K562 (cell line): ENCODE data around the gene ACSS1. TPM values are rescaled to one million over a fixed set of nuclear protein-coding genes. Genes with fewer than 3 reads are reported as not detected.

Experiments used
- ATAC-seq: fragments of 200-7000 bp; cut with Tn5 transposase; 3 replicates; pipeline ENCODE4 v1.9.1; 2020; ENCODE audit warnings: moderate library complexity
- BruUV-seq: library from RNA; stranded (reverse); fragments of 400-500 nt; replicated peaks from 2 replicates; lab custom pipeline; 2021; lab: Mats Ljungman, UMichigan
- CTCF ChIA-PET: fragments of 300-600 bp; formaldehyde crosslinking; extraction: SDS; loops from one replicate; lab custom pipeline; 2021; ENCODE audit warnings: low intra/inter-chr PET ratio; lab: Yijun Ruan, JAX
- POLR2A ChIA-PET: fragments of 300-600, 350-650 bp; sonication (Branson Sonifier 250); formaldehyde crosslinking; extraction: SDS; loops from one replicate; lab custom pipeline; 2021; ENCODE audit warnings: antibody characterized with exemption, inconsistent platforms; lab: Yijun Ruan, JAX
- DNase-seq, 4 experiments: peaks; one replicate each; pipeline versions ENCODE4 v3.0.0 to v3.0.0-alpha.2; 2011 to 2018; ENCODE audit warnings: low spot score in 3 of 4, mixed read lengths in 3 of 4; ENCODE audit errors: extremely low read depth in 1 of 4
- FAIRE-seq: peaks from 2 replicates; lab custom pipeline; 2011; peaks lifted over from hg19 to GRCh38; lab: Jason Lieb, UNC
- H2AFZ ChIP-seq: 2 replicates; pipeline ENCODE4 v1.6.0; 2011; ENCODE audit warnings: low read depth, low read length, control low read depth, inconsistent platforms
- H3K27ac ChIP-seq: fragments of 200-600 bp; 3 replicates; pipeline ENCODE4 v1.8.0; 2011; ENCODE audit warnings: low read depth, mild to moderate bottlenecking, control low read depth, inconsistent platforms, low read length, moderate library complexity, mixed read lengths; ENCODE audit errors: extremely low read depth
- H3K27me3 ChIP-seq, 2 experiments: fragments of 300-600 bp in 1 of 2; 2 replicates in 1 of 2; 3 replicates in 1 of 2; pipeline versions ENCODE4 v1.6.0 to v1.8.0; 2011; ENCODE audit warnings: inconsistent platforms in 2 of 2, low read length in 2 of 2, mild to moderate bottlenecking in 1 of 2, mixed read lengths in 1 of 2, moderate library complexity in 1 of 2; ENCODE audit not compliant: control insufficient read depth in 2 of 2, insufficient read depth in 2 of 2
- H3K36me3 ChIP-seq: fragments of 300-600 bp; 3 replicates; pipeline ENCODE4 v1.8.0; 2011; ENCODE audit warnings: mild to moderate bottlenecking, low read length, inconsistent platforms; ENCODE audit not compliant: control insufficient read depth, insufficient read depth
- H3K4me1 ChIP-seq, 2 experiments: fragments of 200-600 bp in 1 of 2; replicated peaks in 1 of 2; 2 replicates in 1 of 2; 3 replicates in 1 of 2; pipeline versions ENCODE4 v1.5.1 to v1.8.0; 2011; ENCODE audit warnings: inconsistent platforms in 2 of 2, low read length in 2 of 2, mild to moderate bottlenecking in 1 of 2, mixed read lengths in 1 of 2, moderate library complexity in 1 of 2; ENCODE audit not compliant: control insufficient read depth in 2 of 2, insufficient read depth in 2 of 2
- H3K4me2 ChIP-seq: 2 replicates; pipeline ENCODE4 v1.6.1; 2011; ENCODE audit warnings: low read length, control low read depth, inconsistent platforms, mixed read lengths; ENCODE audit not compliant: insufficient read depth
- H3K4me3 ChIP-seq: fragments of 200-600 bp; sonication (generic), shearing (Covaris generic); 2 replicates; pipeline ENCODE4 v1.5.1; 2016; ENCODE audit warnings: control low read depth, inconsistent platforms
- H3K79me2 ChIP-seq: fragments of 200-600 bp; 3 replicates; pipeline ENCODE4 v1.8.0; 2011; ENCODE audit warnings: low read length, inconsistent platforms; ENCODE audit not compliant: control insufficient read depth, insufficient read depth
- H3K9ac ChIP-seq, 2 experiments: 2 replicates each; pipeline versions ENCODE4 v1.6.0 to v1.6.1; 2011; ENCODE audit warnings: low read depth in 2 of 2, low read length in 2 of 2, control low read depth in 1 of 2, inconsistent platforms in 1 of 2, mild to moderate bottlenecking in 1 of 2, mixed read lengths in 1 of 2; ENCODE audit not compliant: insufficient read depth in 1 of 2
- H3K9me1 ChIP-seq: one replicate; pipeline ENCODE4 v1.6.0; 2011; ENCODE audit warnings: inconsistent platforms, mild to moderate bottlenecking, low read length, moderate library complexity; ENCODE audit not compliant: control insufficient read depth, insufficient read depth
- H3K9me3 ChIP-seq: replicated peaks from 2 replicates; pipeline ENCODE4 v1.5.1; 2011; ENCODE audit warnings: low read depth, low read length, inconsistent platforms; ENCODE audit not compliant: control insufficient read depth, insufficient read depth
- H4K20me1 ChIP-seq: replicated peaks from 2 replicates; pipeline ENCODE4 v1.6.1; 2011; ENCODE audit warnings: low read length, inconsistent platforms, mixed read lengths; ENCODE audit not compliant: control insufficient read depth, insufficient read depth
- ASH1L ChIP-seq: fragments of 450-650 bp; IDR thresholded peaks from 2 replicates; pipeline ENCODE4 v1.6.1; 2018; ENCODE audit warnings: borderline replicate concordance, mild to moderate bottlenecking, low read depth; ENCODE audit not compliant: partially characterized antibody
- CAMTA2 ChIP-seq: fragments of 250-450 bp; sonication (Bioruptor Pico); conservative IDR thresholded peaks from 2 replicates; pipeline ENCODE4 v1.5.1; 2022
- EGR1 ChIP-seq: fragments of 450-650 bp; conservative IDR thresholded peaks from 2 replicates; pipeline ENCODE4 v1.6.1; 2017; ENCODE audit warnings: mild to moderate bottlenecking
- MCM3 ChIP-seq: fragments of 450-650 bp; IDR thresholded peaks from 2 replicates; pipeline ENCODE4 v1.6.1; 2016
- NRF1 ChIP-seq, 2 experiments: fragments of 450-650 bp; IDR thresholded peaks in 1 of 2; conservative IDR thresholded peaks in 1 of 2; 2 replicates each; pipeline ENCODE4 v1.6.1; 2014; ENCODE audit warnings: mild to moderate bottlenecking in 2 of 2
- POLR2G ChIP-seq: fragments of 200-400 bp; formaldehyde crosslinking; IDR thresholded peaks from 2 replicates; pipeline ENCODE4 v1.6.1; 2017; ENCODE audit warnings: low read depth, mild to moderate bottlenecking, antibody characterized with exemption, low read length, moderate library complexity
- RBM17 ChIP-seq: fragments of 200-400 bp; formaldehyde crosslinking; IDR thresholded peaks from 2 replicates; pipeline ENCODE4 v1.6.1; 2017; ENCODE audit warnings: low read depth, mild to moderate bottlenecking, low read length, borderline replicate concordance
- SMARCE1 ChIP-seq: fragments of 450-650 bp; IDR thresholded peaks from 2 replicates; pipeline ENCODE4 v1.7.1; 2016; ENCODE audit warnings: mild to moderate bottlenecking
- STAT5A ChIP-seq: IDR thresholded peaks from 2 replicates; pipeline ENCODE4 v1.6.1; 2012; ENCODE audit warnings: low read length, inconsistent platforms, borderline replicate concordance
- ZC3H11A ChIP-seq: IDR thresholded peaks from 2 replicates; pipeline ENCODE4 v1.6.1; 2012; ENCODE audit warnings: low read depth, low read length, improper control_type of control experiment
- ZNF311 ChIP-seq: fragments of 250-450 bp; sonication (Bioruptor Pico); IDR thresholded peaks from 2 replicates; pipeline ENCODE4 v1.4.0; 2020; ENCODE audit warnings: mild to moderate bottlenecking, moderate library complexity
- WGBS: fragments of 100-300 bp; shearing (Covaris generic); methylation state at CpG from one replicate; pipeline ENCODE4 v1.1.6; 2016; ENCODE audit warnings: low coverage, mixed read lengths; ENCODE audit not compliant: insufficient coverage; ENCODE audit errors: missing lambda C conversion rate; 5-methylcytosine and 5-hydroxymethylcytosine counted together
- in situ Hi-C: fragments of 300-500 bp; cut with MboI; formaldehyde crosslinking; loops from 4 replicates; pipeline ENCODE4 v1.15.0; 2018; ENCODE audit warnings: inconsistent platforms, mixed read lengths
- intact Hi-C: fragments of 100-400 bp; cut with micrococcal nuclease; formaldehyde crosslinking; loops from 2 replicates; pipeline ENCODE4 v1.14.2; 2022
- polyA plus RNA-seq, 8 experiments: library from polyadenylated mRNA; depleted of rRNA in 4 of 8; stranded (reverse) in 5 of 8; unstranded in 3 of 8; fragments of >200 nt; fragmentation: Nextera tagmentation in 2 of 8; fragmentation: Illumina TruSeq in 1 of 8; extraction: Ambion mirVana in 2 of 8; extraction: Trizol in 1 of 8; gene quantifications; 2 replicates each; pipeline versions ENCODE4 v1.2.1 to v1.2.3, GENCODE V29; 2011 to 2014; ENCODE audit warnings: inconsistent platforms in 1 of 8, missing spikeins in 1 of 8
- total RNA-seq, 7 experiments: library from RNA; depleted of rRNA in 6 of 7; stranded (reverse); fragments of >200 nt in 6 of 7; fragmentation: Illumina TruSeq in 2 of 7; extraction: Trizol in 2 of 7; gene quantifications; 2 replicates each; pipeline versions ENCODE4 v1.2.1 to v1.2.3, GENCODE V29; 2011 to 2021; ENCODE audit warnings: low replicate concordance in 1 of 7
- TF ChIP-seq, protein P1 (sequence below): sonication (generic); IDR thresholded peaks from 2 replicates; pipeline ENCODE4 v1.6.1; 2016
- TF ChIP-seq, protein P2 (sequence below): fragments of 250-450 bp; sonication (Bioruptor Pico); IDR thresholded peaks from 2 replicates; pipeline ENCODE4 v1.5.0; 2021
- TF ChIP-seq, protein P3 (sequence below): fragments of 250-450 bp; sonication (Bioruptor Pico); IDR thresholded peaks from 2 replicates; pipeline ENCODE4 v1.8.0; 2022; ENCODE audit warnings: moderate library complexity, mild to moderate bottlenecking, inconsistent platforms
- TF ChIP-seq, protein P4 (sequence below): sonication (generic); formaldehyde crosslinking; IDR thresholded peaks from 2 replicates; pipeline ENCODE4 v1.8.0; 2022; ENCODE audit warnings: mild to moderate bottlenecking, missing genetic modification reagents

Gene ACSS1
- total and polyA plus RNA-seq, 9 of the 15 experiments (the other 6 are each of a cell fraction or from before 2014, with no cell fraction given): 0.07 to 2.1 (median 0.27) TPM; not detected in 3

DNA sequence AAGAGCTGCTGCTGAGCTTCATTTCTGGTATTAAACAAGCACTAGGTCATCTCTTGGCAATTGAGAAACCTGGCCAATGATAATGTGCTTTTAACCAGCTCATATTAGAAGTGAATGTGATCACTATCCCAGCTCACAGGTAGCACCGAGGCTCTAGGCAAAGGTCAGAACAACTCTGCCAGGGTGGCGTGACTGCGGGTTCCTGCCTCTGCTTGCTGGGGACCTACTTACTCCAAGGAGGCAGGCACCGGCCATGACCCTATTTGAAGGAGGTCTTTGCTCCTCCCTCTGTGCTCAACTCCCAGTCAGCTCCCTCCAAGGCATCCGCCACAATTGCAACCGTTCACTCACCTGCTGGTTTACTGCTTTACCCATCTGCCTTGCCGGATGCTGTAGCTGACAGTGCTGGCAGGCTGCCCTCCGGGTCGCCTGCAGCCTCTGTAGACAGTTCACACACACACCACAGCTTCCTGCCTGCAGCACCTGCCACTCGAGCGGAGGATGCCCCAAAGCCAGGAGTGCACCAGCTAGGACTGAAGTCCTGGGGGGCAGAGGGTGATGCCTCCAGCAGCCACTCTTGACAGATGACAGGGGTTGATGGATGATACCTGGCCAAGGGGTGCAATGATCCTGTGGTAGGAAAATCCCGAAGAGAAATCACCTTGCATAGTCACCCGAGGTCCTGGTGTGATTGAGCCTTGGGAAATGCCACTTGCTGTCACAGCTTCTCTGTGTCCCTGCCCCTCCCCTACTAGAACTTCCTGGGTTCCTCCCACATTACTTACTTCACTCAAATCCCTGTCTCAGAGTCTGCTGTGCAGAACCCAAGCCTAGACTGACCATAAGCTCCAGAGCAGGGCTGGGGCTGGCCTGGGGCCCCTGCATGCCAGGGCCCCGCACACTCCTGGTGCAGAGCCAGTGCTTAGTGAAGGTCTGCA is 32.8 kb upstream of the ACSS1 start:
- Histone ChIP-seq H3K9me3 (no peaks in the 10 kb centered on the region), H3K4me1 (no peaks in the 10 kb centered on the region), H3K79me2 (no peaks in the 10 kb centered on the region), H3K9me1 (no peaks in the 10 kb centered on the region), H4K20me1 (no peaks in the 10 kb centered on the region; the same call in 1 of the 2 replicates), H3K36me3 (no peaks in the 10 kb centered on the region), H3K27me3 (peaks cover 0 to 9% of the 10 kb centered on the region in 2 experiments; a peak in 2 of 5 replicates), H3K9ac (no peak overlapping the region), H3K27ac (no peak overlapping the region), H3K4me2 (no peak overlapping the region), H2AFZ (no peak overlapping the region), H3K4me3 (no peak overlapping the region)
- ChIA-PET CTCF (no interaction called here), POLR2A (no interaction called here)
- in situ Hi-C loops (no loop called here), intact Hi-C loops (no loop called here)
- no peak for FAIRE-seq
- no peak for ATAC-seq
- TF ChIP-seq RBM17: no peak
- no peak for TF ChIP-seq CAMTA2 (CRISPR knock-in tag)
- no peak for TF ChIP-seq ZNF311 (CRISPR knock-in tag)
- TF ChIP-seq EGR1: no peak
- TF ChIP-seq, protein P1, sequence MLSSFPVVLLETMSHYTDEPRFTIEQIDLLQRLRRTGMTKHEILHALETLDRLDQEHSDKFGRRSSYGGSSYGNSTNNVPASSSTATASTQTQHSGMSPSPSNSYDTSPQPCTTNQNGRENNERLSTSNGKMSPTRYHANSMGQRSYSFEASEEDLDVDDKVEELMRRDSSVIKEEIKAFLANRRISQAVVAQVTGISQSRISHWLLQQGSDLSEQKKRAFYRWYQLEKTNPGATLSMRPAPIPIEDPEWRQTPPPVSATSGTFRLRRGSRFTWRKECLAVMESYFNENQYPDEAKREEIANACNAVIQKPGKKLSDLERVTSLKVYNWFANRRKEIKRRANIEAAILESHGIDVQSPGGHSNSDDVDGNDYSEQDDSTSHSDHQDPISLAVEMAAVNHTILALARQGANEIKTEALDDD: no peak
- TF ChIP-seq, protein P2, sequence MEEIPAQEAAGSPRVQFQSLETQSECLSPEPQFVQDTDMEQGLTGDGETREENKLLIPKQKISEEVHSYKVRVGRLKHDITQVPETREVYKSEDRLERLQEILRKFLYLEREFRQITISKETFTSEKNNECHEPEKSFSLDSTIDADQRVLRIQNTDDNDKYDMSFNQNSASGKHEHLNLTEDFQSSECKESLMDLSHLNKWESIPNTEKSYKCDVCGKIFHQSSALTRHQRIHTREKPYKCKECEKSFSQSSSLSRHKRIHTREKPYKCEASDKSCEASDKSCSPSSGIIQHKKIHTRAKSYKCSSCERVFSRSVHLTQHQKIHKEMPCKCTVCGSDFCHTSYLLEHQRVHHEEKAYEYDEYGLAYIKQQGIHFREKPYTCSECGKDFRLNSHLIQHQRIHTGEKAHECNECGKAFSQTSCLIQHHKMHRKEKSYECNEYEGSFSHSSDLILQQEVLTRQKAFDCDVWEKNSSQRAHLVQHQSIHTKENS: no peak
- TF ChIP-seq POLR2G: no peak
- TF ChIP-seq, protein P3, sequence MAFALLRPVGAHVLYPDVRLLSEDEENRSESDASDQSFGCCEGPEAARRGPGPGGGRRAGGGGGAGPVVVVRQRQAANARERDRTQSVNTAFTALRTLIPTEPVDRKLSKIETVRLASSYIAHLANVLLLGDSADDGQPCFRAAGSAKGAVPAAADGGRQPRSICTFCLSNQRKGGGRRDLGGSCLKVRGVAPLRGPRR: no peak
- TF ChIP-seq SMARCE1: no peak
- TF ChIP-seq, protein P4, sequence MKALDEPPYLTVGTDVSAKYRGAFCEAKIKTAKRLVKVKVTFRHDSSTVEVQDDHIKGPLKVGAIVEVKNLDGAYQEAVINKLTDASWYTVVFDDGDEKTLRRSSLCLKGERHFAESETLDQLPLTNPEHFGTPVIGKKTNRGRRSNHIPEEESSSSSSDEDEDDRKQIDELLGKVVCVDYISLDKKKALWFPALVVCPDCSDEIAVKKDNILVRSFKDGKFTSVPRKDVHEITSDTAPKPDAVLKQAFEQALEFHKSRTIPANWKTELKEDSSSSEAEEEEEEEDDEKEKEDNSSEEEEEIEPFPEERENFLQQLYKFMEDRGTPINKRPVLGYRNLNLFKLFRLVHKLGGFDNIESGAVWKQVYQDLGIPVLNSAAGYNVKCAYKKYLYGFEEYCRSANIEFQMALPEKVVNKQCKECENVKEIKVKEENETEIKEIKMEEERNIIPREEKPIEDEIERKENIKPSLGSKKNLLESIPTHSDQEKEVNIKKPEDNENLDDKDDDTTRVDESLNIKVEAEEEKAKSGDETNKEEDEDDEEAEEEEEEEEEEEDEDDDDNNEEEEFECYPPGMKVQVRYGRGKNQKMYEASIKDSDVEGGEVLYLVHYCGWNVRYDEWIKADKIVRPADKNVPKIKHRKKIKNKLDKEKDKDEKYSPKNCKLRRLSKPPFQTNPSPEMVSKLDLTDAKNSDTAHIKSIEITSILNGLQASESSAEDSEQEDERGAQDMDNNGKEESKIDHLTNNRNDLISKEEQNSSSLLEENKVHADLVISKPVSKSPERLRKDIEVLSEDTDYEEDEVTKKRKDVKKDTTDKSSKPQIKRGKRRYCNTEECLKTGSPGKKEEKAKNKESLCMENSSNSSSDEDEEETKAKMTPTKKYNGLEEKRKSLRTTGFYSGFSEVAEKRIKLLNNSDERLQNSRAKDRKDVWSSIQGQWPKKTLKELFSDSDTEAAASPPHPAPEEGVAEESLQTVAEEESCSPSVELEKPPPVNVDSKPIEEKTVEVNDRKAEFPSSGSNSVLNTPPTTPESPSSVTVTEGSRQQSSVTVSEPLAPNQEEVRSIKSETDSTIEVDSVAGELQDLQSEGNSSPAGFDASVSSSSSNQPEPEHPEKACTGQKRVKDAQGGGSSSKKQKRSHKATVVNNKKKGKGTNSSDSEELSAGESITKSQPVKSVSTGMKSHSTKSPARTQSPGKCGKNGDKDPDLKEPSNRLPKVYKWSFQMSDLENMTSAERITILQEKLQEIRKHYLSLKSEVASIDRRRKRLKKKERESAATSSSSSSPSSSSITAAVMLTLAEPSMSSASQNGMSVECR (CRISPR knock-in tag): no peak
- no peak for TF ChIP-seq ZC3H11A
- no peak for TF ChIP-seq MCM3
- TF ChIP-seq NRF1 (conservative IDR thresholded peaks at IDR 0.05 in 1 of 2, IDR thresholded peaks at IDR 0.05 in 1 of 2): no peak
- no peak for TF ChIP-seq STAT5A
- TF ChIP-seq ASH1L: no peak
- BruUV-seq: no TSS peak
- WGBS: 0% methylated on average over 13 of the region's 14 CpGs
- no peak for DNase-seq
